ENCODE measurements around the gene ZNF182.

The ZNF182 gene

DNA sequence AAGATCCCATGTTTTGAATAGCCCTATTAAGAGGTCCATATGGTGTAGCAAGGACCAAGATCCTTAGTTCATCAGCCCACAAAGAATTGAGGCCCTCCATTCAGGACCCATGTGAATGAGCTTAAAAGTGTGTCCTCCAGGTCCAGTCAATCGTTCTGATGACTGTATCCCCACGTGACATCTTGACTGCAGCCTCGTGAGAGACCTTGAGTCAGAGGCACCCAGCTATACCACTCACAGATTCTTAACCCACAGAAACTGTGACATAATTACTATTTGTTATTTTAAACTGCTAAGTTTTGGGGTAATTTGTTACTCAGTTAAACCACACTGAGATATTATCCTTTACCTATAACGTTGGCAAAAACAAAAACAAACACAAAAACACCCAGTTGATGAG lies 62.4 kb downstream of the ZNF182 start:
- Histone ChIP-seq H3K9ac (ENCODE audit: low read depth, low read length, poor library complexity, severe bottlenecking) (no peak overlapping the region), H3K36me3 (ENCODE audit: insufficient read depth, low read length) (no peaks in the 10 kb centered on the region), H2AFZ (ENCODE audit: low read length) (no peak overlapping the region), H3F3A (ENCODE audit: low read depth) (no peaks in the 10 kb centered on the region), H3K4me1 (ENCODE audit: insufficient read depth, low read length, poor library complexity, severe bottlenecking) (no peaks in the 10 kb centered on the region), H3K27me3 (ENCODE audit: insufficient read depth, low read length, poor library complexity, severe bottlenecking) (no peaks in the 10 kb centered on the region), H3K4me3 (ENCODE audit: low read length, poor library complexity, severe bottlenecking) (no peak overlapping the region), H3K9me2 (replicated peaks; ENCODE audit: low read depth, low read length) (no peaks in the 10 kb centered on the region), H3K4me2 (ENCODE audit: low read depth, low read length, poor library complexity, severe bottlenecking) (no peak overlapping the region), H4K20me1 (ENCODE audit: insufficient read depth, low read length, poor library complexity, severe bottlenecking) (no peaks in the 10 kb centered on the region), H3K9me3 (ENCODE audit: insufficient read depth, low read depth, low read length) (no peaks in the 10 kb centered on the region), H3K79me2 (ENCODE audit: insufficient read depth, low read length) (no peaks in the 10 kb centered on the region)
- TF ChIP-seq, protein P1, sequence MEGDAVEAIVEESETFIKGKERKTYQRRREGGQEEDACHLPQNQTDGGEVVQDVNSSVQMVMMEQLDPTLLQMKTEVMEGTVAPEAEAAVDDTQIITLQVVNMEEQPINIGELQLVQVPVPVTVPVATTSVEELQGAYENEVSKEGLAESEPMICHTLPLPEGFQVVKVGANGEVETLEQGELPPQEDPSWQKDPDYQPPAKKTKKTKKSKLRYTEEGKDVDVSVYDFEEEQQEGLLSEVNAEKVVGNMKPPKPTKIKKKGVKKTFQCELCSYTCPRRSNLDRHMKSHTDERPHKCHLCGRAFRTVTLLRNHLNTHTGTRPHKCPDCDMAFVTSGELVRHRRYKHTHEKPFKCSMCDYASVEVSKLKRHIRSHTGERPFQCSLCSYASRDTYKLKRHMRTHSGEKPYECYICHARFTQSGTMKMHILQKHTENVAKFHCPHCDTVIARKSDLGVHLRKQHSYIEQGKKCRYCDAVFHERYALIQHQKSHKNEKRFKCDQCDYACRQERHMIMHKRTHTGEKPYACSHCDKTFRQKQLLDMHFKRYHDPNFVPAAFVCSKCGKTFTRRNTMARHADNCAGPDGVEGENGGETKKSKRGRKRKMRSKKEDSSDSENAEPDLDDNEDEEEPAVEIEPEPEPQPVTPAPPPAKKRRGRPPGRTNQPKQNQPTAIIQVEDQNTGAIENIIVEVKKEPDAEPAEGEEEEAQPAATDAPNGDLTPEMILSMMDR (conservative IDR thresholded peaks at IDR 0.05; ENCODE audit: low read length), result no peak
- TF ChIP-seq EZH2phosphoT487 (IDR thresholded peaks at IDR 0.05; ENCODE audit: borderline replicate concordance), result no peak

GRCh38 chrX:47940448-47940847 lies 63.3 kb downstream of the ZNF182 start:
- no peaks in the 10 kb centered on the region for H4K20me1 ChIP-seq (ENCODE audit: insufficient read depth, low read length, poor library complexity, severe bottlenecking)
- no peaks in the 10 kb centered on the region for H3K79me2 ChIP-seq (ENCODE audit: insufficient read depth, low read length)
- no peak overlapping the region for H2AFZ ChIP-seq (ENCODE audit: low read length)
- H3K36me3 ChIP-seq (ENCODE audit: insufficient read depth, low read length), result no peaks in the 10 kb centered on the region
- H3F3A ChIP-seq (ENCODE audit: low read depth), result no peaks in the 10 kb centered on the region
- H3K9ac ChIP-seq (ENCODE audit: low read depth, low read length, poor library complexity, severe bottlenecking), result no peak overlapping the region
- no peaks in the 10 kb centered on the region for H3K4me1 ChIP-seq (ENCODE audit: insufficient read depth, low read length, poor library complexity, severe bottlenecking)
- H3K4me2 ChIP-seq (ENCODE audit: low read depth, low read length, poor library complexity, severe bottlenecking), result no peak overlapping the region
- TF ChIP-seq, protein P1 (conservative IDR thresholded peaks at IDR 0.05; ENCODE audit: low read length), result no peak
- TF ChIP-seq EZH2phosphoT487 (IDR thresholded peaks at IDR 0.05; ENCODE audit: borderline replicate concordance), result no peak
- no peak overlapping the region for H3K4me3 ChIP-seq (ENCODE audit: low read length, poor library complexity, severe bottlenecking)
- H3K9me2 ChIP-seq (replicated peaks; ENCODE audit: low read depth, low read length), result no peaks in the 10 kb centered on the region
- no peaks in the 10 kb centered on the region for H3K27me3 ChIP-seq (ENCODE audit: insufficient read depth, low read length, poor library complexity, severe bottlenecking)
- no peaks in the 10 kb centered on the region for H3K9me3 ChIP-seq (ENCODE audit: insufficient read depth, low read depth, low read length)

- no peak overlapping the region for H3K9ac ChIP-seq (ENCODE audit: low read depth, low read length, poor library complexity, severe bottlenecking)
- no peak overlapping the region for H3K4me2 ChIP-seq (ENCODE audit: low read depth, low read length, poor library complexity, severe bottlenecking)
- no peaks in the 10 kb centered on the region for H3K9me3 ChIP-seq (ENCODE audit: insufficient read depth, low read depth, low read length)
- no peaks in the 10 kb centered on the region for H3K9me2 ChIP-seq (replicated peaks; ENCODE audit: low read depth, low read length)
- H3K4me1 ChIP-seq (ENCODE audit: insufficient read depth, low read length, poor library complexity, severe bottlenecking), result no peaks in the 10 kb centered on the region
- no peak overlapping the region for H2AFZ ChIP-seq (ENCODE audit: low read length)
- no peaks in the 10 kb centered on the region for H3K27me3 ChIP-seq (ENCODE audit: insufficient read depth, low read length, poor library complexity, severe bottlenecking)
- H3F3A ChIP-seq (ENCODE audit: low read depth), result no peaks in the 10 kb centered on the region
- no peaks in the 10 kb centered on the region for H3K36me3 ChIP-seq (ENCODE audit: insufficient read depth, low read length)
- H3K4me3 ChIP-seq (ENCODE audit: low read length, poor library complexity, severe bottlenecking), result no peak overlapping the region
- no peaks in the 10 kb centered on the region for H3K79me2 ChIP-seq (ENCODE audit: insufficient read depth, low read length)
- TF ChIP-seq, protein P1 (conservative IDR thresholded peaks at IDR 0.05; ENCODE audit: low read length), result no peak
- TF ChIP-seq EZH2phosphoT487 (IDR thresholded peaks at IDR 0.05; ENCODE audit: borderline replicate concordance), result no peak
- no peaks in the 10 kb centered on the region for H4K20me1 ChIP-seq (ENCODE audit: insufficient read depth, low read length, poor library complexity, severe bottlenecking)
Measured at GRCh38 chrX:47936940-47937317, 66.9 kb downstream of the ZNF182 start.

All from Loucy (cell line).